Activated gamma-delta T cell treated with Interleukin-2 at 50 U/mL for 16 hours (primary cell): Measurements from ENCODE around the gene ETFRF1.

Source experiments
- DNase-seq: peaks from one replicate; pipeline ENCODE4 v3.0.0-alpha.2; 2020

Gene ETFRF1

GRCh38 chr12:25195056-25195971, at the start of gene ETFRF1, which contains the start of gene DNAI7:
Gene ETFRF1, plus strand, starts transcription at chr12:25195237. Its CDS starts 8,720 bp downstream, at chr12:25203957.
Gene DNAI7, minus strand, starts transcription at chr12:25195160. Its CDS starts 82 bp downstream, at chr12:25195078.
- DNase-seq: peak; percentile 96

- DNase-seq: no peak
Measured at GRCh38 chr12:25146686-25147085, 48.4 kb upstream of the ETFRF1 start.

- no peak for DNase-seq
Measured at GRCh38 chr12:25151476-25151875, 43.6 kb upstream of the ETFRF1 start.

GRCh38 chr12:25152055-25152454, 43.0 kb upstream of the ETFRF1 start:
- no peak for DNase-seq

- DNase-seq: no peak
Measured at GRCh38 chr12:25155022-25155576, 39.9 kb upstream of the ETFRF1 start.

- no peak for DNase-seq
Measured at GRCh38 chr12:25156061-25156460, 39.0 kb upstream of the ETFRF1 start.

- DNase-seq: no peak
Measured at GRCh38 chr12:25162866-25163265, 32.2 kb upstream of the ETFRF1 start.

- no peak for DNase-seq
Measured at GRCh38 chr12:25182765-25183164, 12.3 kb upstream of the ETFRF1 start.

- no peak for DNase-seq
Measured at GRCh38 chr12:25184132-25184531, 10.9 kb upstream of the ETFRF1 start.

- no peak for DNase-seq
Measured at GRCh38 chr12:25186038-25186787, 8.8 kb upstream of the ETFRF1 start.

GRCh38 chr12:25186788-25187402, 8.1 kb upstream of the ETFRF1 start:
- no peak for DNase-seq

GRCh38 chr12:25187781-25188180, 7.3 kb upstream of the ETFRF1 start:
- DNase-seq: no peak

- DNase-seq: no peak
Measured at GRCh38 chr12:25189656-25190055, 5.4 kb upstream of the ETFRF1 start.

- DNase-seq: no peak
Measured at GRCh38 chr12:25190793-25191192, 4.2 kb upstream of the ETFRF1 start.

GRCh38 chr12:25194214-25194613, 823 bp upstream of the ETFRF1 start:
- DNase-seq: no peak

GRCh38 chr12:25194722-25195055, 348 bp upstream of the ETFRF1 start:
- DNase-seq: no peak

- DNase-seq: no peak
Measured at GRCh38 chr12:25197608-25198007, 2.6 kb downstream of the ETFRF1 start.

GRCh38 chr12:25200703-25201102, 5.7 kb downstream of the ETFRF1 start:
- no peak for DNase-seq

GRCh38 chr12:25202137-25202536, 7.1 kb downstream of the ETFRF1 start:
- no peak for DNase-seq

- no peak for DNase-seq
Measured at GRCh38 chr12:25207411-25207810, 12.4 kb downstream of the ETFRF1 start.

- DNase-seq: no peak
Measured at GRCh38 chr12:25207846-25208245, 12.8 kb downstream of the ETFRF1 start.

- DNase-seq: no peak
Measured at GRCh38 chr12:25208554-25208953, 13.5 kb downstream of the ETFRF1 start.

GRCh38 chr12:25213338-25213737, 18.3 kb downstream of the ETFRF1 start:
- DNase-seq: no peak
